Uterus (tissue), 4 donors: ENCODE results near the gene SAMD8. TPM values are rescaled to one million over a fixed set of nuclear protein-coding genes. Genes with fewer than 3 reads are reported as not detected.

ENCODE experiments used
- DNase-seq, 2 donors: peaks; one replicate each; pipeline ENCODE4 v3.0.0-alpha.2; 2019 to 2020
- H3K27ac ChIP-seq, 2 donors: fragments of 200-600 bp; sonication (generic); 1 replicate in 1 of 2; 2 replicates in 1 of 2; pipeline ENCODE4 v1.5.1; 2016 to 2018
- H3K27me3 ChIP-seq, 2 donors: fragments of 200-600 bp; sonication (generic); one replicate each; pipeline ENCODE4 v1.5.1; 2018 to 2019; ENCODE audit warnings: control low read depth in 1 of 2
- H3K36me3 ChIP-seq, 2 donors: fragments of 200-600 bp; sonication (generic); one replicate each; pipeline ENCODE4 v1.5.1; 2019; ENCODE audit warnings: control low read depth in 1 of 2
- H3K4me1 ChIP-seq, 2 donors: fragments of 200-600 bp; sonication (generic); one replicate each; pipeline ENCODE4 v1.5.1; 2018 to 2019; ENCODE audit warnings: control low read depth in 1 of 2
- H3K4me3 ChIP-seq, 2 donors: fragments of 200-600 bp; sonication (generic); 1 replicate in 1 of 2; 2 replicates in 1 of 2; pipeline ENCODE4 v1.5.1; 2018 to 2019; ENCODE audit warnings: mild to moderate bottlenecking in 1 of 2
- H3K9me3 ChIP-seq, 2 donors: fragments of 200-600 bp; sonication (generic); one replicate each; pipeline ENCODE4 v1.5.1; 2019; ENCODE audit warnings: control low read depth in 1 of 2
- CTCF ChIP-seq, 4 experiments: fragments of 200-600 bp in 2 of 4; fragments of 450-650 bp in 2 of 4; sonication (generic) in 2 of 4; IDR thresholded peaks; one replicate each; pipeline ENCODE4 v1.5.1; 2016 to 2019; ENCODE audit warnings: antibody characterized with exemption in 4 of 4, mild to moderate bottlenecking in 2 of 4, moderate library complexity in 1 of 4
- POLR2A ChIP-seq, 2 donors: fragments of 450-650 bp; IDR thresholded peaks; one replicate each; pipeline ENCODE4 v1.6.1; 2016; ENCODE audit warnings: antibody characterized with exemption in 2 of 2, mild to moderate bottlenecking in 1 of 2, moderate library complexity in 1 of 2
- intact Hi-C: fragments of 100-400 bp; cut with DNase I; formaldehyde crosslinking; loops from one replicate; pipeline ENCODE4 v1.15.1; 2023; ENCODE audit warnings: low total_unique reads
- total RNA-seq, 4 donors: library from RNA; depleted of rRNA in 3 of 4; stranded (reverse); fragments of >200 nt in 3 of 4; gene quantifications; one replicate each; pipeline versions ENCODE4 v1.1.0 to v1.2.4, GENCODE V29; 2014 to 2023
- donor health status: DM: yes; HTN: yes; CAD: no.

The SAMD8 gene
- total RNA-seq, 4 donors from 2014 or later = 25.4 to 51.4 (median 49.2) TPM

- Histone ChIP-seq H3K27ac (peak overlapping the region; percentile 31 to 41), H3K4me1 (peaks cover 0 to 9% of the 10 kb centered on the region in 2 donors), H3K9me3 (no peaks in the 10 kb centered on the region), H3K36me3 (no peaks in the 10 kb centered on the region), H3K27me3 (no peaks in the 10 kb centered on the region), H3K4me3 (no peak overlapping the region)
- TF ChIP-seq CTCF (IDR thresholded peaks at IDR 0.05) = no peak
- TF ChIP-seq POLR2A (IDR thresholded peaks at IDR 0.05) = no peak
- DNase-seq = no peak
- intact Hi-C loops = no loop called here
Measured at GRCh38 chr10:75143353-75143752, 31.9 kb downstream of the SAMD8 start.

GRCh38 chr10:75145590-75145989 lies 34.1 kb downstream of the SAMD8 start:
- no peak for TF ChIP-seq CTCF (IDR thresholded peaks at IDR 0.05)
- no peak for TF ChIP-seq POLR2A (IDR thresholded peaks at IDR 0.05)
- no peak overlapping the region for H3K4me3 ChIP-seq
- H3K9me3 ChIP-seq = no peaks in the 10 kb centered on the region
- no peaks in the 10 kb centered on the region for H3K27me3 ChIP-seq
- DNase-seq = no peak
- intact Hi-C loops = no loop called here
- no peak overlapping the region for H3K27ac ChIP-seq
- H3K36me3 ChIP-seq = no peaks in the 10 kb centered on the region
- H3K4me1 ChIP-seq = peaks cover 0 to 7% of the 10 kb centered on the region in 2 donors

GRCh38 chr10:75146780-75147179 lies 35.3 kb downstream of the SAMD8 start:
- Histone ChIP-seq H3K27me3 (no peaks in the 10 kb centered on the region), H3K4me3 (no peak overlapping the region), H3K27ac (no peak overlapping the region), H3K9me3 (no peaks in the 10 kb centered on the region), H3K36me3 (no peaks in the 10 kb centered on the region), H3K4me1 (peaks cover 0 to 7% of the 10 kb centered on the region in 2 donors)
- DNase-seq = no peak
- TF ChIP-seq POLR2A (IDR thresholded peaks at IDR 0.05) (no peak), CTCF (IDR thresholded peaks at IDR 0.05) (no peak)
- intact Hi-C loops = no loop called here

GRCh38 chr10:75150656-75151055 lies 39.2 kb downstream of the SAMD8 start:
- intact Hi-C loops = no loop called here
- no peaks in the 10 kb centered on the region for H3K9me3 ChIP-seq
- H3K36me3 ChIP-seq = no peaks in the 10 kb centered on the region
- no peaks in the 10 kb centered on the region for H3K27me3 ChIP-seq
- no peak overlapping the region for H3K27ac ChIP-seq
- no peak for DNase-seq
- H3K4me3 ChIP-seq = no peak overlapping the region
- peaks cover 0 to 7% of the 10 kb centered on the region in 2 donors for H3K4me1 ChIP-seq
- TF ChIP-seq CTCF (IDR thresholded peaks at IDR 0.05) (no peak), POLR2A (IDR thresholded peaks at IDR 0.05) (no peak)

- H3K4me1 ChIP-seq = no peaks in the 10 kb centered on the region
- H3K36me3 ChIP-seq = no peaks in the 10 kb centered on the region
- no peaks in the 10 kb centered on the region for H3K27me3 ChIP-seq
- H3K4me3 ChIP-seq = no peak overlapping the region
- DNase-seq = no peak
- TF ChIP-seq POLR2A (IDR thresholded peaks at IDR 0.05) (no peak), CTCF (IDR thresholded peaks at IDR 0.05) (no peak)
- H3K9me3 ChIP-seq = no peaks in the 10 kb centered on the region
- H3K27ac ChIP-seq = no peak overlapping the region
- intact Hi-C loops = no loop called here
Measured at GRCh38 chr10:75159519-75159918, 48.1 kb downstream of the SAMD8 start.
